GM19455 (cell line): ENCODE measurements around the gene TTLL7.

Source experiments
- ATAC-seq: cut with Tn5 transposase; IDR thresholded peaks from one replicate; pipeline ENCODE4 v1.9.1; 2021; ENCODE audit not compliant: unreplicated experiment

TTLL7 gene

DNA sequence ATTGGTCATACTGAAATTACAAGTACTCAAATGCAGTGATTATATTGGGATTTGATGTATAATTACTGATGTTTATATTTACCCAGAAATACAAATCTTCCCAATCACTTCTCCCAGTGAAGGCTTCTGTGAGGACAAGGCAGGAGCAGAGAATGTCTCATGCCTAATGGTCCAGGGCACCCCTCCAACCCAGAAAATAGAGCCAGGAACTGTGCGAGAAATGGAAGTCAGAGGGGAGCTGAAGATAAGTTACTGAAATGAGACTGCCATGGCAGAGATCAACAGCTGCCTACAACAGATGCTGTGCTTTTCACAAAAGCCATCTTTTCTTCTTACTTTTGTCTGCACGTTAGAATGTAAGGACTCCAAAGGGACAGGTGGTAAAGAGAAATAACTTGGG is 171.2 kb downstream of the TTLL7 start:
- no peak for ATAC-seq

DNA sequence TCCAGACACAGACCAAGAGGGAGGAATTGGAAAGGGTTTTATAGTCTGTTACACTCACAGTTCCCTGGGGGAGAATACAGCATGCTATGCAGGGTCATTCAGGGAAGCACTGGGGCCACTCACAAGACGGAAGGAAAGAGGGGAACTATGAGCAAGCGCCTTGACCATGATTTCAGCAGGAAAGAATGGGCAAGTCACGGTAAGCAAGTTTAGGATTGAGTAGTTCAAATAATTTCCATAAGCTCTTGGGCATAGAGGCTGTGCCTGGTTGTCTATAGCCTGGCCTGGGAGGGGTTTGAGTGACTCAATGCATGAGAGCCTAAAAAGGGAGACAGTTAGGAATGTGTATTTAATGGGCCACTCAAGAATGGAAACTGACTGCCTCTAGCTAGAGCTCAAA is 176.7 kb downstream of the TTLL7 start:
- no peak for ATAC-seq

DNA sequence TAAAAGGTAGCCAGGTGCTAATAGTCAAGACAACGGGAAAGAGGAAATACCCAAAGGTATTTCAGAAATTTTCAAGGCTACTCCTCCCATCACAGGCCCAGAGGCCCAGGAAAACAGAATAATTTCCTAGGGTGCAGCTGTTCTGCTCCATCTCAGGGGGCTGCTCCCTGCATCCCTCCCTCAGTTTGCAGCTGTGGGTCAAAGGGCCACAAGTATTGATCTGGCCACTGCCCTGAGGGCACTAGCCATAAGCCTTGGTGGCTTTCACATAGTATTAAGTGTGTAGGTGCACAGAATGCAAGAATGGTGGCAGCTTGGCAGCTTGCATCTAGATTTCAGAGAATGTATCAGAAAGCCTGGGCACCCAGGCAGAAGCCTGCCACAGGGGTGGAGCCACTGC is 179.5 kb downstream of the TTLL7 start:
- ATAC-seq, result no peak

DNA sequence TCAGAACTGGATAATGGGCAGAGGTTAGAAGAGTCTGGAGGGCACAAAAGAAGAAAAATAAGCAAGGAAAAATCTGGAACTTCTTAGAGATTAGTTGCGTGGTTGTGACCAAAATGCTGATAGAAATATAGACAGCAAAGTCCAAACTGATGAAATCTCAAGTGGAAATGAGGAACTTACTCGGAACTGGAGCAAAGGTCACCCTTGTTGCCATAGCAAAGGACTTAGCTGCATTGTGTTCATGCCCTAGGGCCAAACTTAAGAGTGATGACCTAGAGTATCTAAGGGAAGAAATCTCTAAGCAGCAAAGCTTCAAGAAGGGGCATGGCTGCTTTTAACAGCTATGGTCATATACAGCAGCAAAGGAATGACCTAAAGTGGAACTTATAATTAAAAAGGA is 180.0 kb downstream of the TTLL7 start:
- ATAC-seq, result no peak

GRCh38 chr1:83816836-83817235 is 182.1 kb downstream of the TTLL7 start:
- ATAC-seq, result no peak

DNA sequence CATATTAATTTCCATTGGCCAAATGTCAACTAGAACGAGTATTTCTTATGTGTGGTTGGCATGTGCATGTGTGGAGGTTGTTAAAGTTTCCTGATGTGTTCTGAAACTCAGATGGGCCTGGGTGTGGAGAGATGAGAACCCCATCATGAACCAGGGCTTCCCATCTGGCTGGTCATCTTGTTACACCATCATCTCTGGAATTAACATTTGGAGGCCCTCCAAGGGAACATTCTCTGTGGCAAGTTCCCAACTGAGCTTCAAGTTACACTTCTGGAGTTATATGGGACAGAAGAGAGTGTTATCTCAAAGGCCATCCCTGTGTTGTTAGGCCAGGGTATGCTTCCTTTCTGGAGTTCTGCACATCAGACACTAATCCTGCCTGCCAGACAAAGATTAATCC is 183.6 kb downstream of the TTLL7 start:
- ATAC-seq, result no peak
